ENCODE results near the gene SH3BP5L.
"Not testable (repeated sequence)": the region's sequence is repeated elsewhere in the genome, so short reads cannot be mapped to it uniquely, and the experiment has no call there.

Gene SH3BP5L

DNA sequence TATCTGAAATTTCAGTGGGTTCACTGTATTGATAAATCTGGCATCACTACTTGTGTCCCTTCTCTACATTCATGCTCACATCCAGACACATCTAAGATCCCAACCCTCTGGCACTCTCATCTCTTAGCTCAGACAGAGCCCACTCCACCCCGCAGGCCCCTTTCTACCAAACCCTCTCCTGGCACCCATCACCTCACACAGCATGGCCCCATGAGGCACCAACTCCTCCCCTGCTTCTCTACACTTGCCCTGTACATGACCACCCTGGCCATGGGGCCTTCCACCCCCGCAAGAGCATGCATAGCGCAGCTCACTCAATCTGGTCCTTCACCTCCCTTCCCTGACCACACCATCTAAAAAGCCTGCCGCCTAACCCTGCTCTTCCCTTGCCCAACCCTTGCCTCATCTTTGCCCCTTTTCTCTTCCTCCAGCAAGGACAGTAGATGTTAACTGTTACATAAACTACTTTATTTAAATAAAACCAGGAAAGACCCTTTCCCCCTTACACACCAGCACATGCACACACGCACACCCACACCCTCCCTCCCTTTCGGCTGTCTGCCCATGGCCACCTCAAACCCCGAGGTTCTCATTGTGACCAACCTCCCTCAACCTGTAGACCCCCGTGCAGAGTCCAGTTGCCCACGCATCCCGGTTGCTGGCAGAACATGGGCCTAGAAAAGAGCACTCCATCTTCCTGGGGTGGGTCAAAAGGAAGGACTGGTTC is 15.6 kb downstream of the SH3BP5L start:
- no peak for DNase-seq (ENCODE audit: low read depth)

DNA sequence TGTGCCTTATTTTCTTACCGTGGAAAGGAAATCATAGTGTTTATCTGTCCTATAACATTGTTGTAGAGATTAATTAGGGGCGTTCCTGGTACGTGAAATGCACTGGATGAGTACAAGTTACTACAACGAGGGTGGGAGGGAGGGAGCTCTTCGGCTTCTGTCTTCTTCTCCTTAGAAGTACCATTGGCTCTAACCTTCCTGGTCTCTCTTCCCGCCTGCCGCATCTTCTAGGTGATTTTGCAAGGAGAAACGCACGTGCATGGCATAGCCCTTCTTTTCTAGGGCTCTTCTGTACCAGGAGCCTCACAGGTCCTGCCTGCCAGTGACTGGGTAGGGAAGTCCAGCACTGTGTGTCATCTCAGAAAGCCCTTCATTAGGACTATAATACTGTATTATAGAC is 16.8 kb downstream of the SH3BP5L start:
- DNase-seq (ENCODE audit: low read depth), result no peak

DNA sequence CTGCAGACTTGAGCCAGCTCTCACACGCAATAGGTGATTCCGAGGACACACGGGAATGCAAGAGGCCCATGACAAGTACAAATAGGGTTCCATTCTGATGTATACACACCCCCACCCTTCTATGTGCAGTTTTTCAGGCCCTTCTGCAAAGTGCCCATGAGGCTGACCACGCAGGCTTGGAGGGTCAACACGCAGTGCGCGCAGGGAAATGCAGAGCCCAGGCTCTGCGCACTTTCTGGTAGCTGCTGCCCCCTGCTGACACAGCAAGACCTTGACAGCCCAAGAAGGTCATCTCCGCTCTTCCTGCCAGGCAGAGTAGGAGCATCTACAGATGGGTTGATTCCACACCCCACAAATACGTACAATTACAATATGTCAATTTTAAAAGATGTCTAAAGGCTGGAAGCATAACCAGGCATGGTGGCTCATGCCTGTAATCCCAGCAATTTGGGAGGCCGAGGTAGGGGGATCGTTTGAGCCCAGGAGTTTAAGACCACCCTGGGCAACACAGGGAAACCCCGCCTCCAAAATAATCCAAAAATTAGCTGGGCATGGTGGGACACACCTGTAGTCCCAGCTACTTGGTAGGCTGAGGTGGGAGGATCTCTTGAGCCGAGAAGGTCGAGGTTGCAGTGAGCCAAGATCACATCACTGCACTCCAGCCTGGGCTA is 18.5 kb downstream of the SH3BP5L start:
- no peak for DNase-seq (ENCODE audit: low read depth)

DNA sequence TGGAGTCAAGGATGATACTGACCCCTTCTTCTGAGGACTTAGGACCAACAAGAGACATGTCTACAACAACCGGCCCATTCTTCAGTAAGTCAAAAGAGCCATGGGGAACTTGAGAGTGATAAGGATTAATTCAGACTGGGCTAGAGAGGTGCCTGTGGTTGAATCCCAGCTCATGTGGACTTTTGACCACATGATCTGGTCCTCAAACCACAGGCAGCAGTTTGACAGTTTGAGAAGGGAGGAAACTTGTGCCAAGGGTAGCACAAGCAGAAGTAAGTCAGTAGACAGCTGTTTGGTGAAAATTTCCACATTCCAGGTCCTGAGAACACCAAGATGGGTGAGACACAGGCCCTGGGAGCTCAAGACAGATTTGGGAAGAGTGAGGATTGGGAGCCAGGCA is 19.8 kb downstream of the SH3BP5L start:
- no peak for DNase-seq (ENCODE audit: low read depth)

DNA sequence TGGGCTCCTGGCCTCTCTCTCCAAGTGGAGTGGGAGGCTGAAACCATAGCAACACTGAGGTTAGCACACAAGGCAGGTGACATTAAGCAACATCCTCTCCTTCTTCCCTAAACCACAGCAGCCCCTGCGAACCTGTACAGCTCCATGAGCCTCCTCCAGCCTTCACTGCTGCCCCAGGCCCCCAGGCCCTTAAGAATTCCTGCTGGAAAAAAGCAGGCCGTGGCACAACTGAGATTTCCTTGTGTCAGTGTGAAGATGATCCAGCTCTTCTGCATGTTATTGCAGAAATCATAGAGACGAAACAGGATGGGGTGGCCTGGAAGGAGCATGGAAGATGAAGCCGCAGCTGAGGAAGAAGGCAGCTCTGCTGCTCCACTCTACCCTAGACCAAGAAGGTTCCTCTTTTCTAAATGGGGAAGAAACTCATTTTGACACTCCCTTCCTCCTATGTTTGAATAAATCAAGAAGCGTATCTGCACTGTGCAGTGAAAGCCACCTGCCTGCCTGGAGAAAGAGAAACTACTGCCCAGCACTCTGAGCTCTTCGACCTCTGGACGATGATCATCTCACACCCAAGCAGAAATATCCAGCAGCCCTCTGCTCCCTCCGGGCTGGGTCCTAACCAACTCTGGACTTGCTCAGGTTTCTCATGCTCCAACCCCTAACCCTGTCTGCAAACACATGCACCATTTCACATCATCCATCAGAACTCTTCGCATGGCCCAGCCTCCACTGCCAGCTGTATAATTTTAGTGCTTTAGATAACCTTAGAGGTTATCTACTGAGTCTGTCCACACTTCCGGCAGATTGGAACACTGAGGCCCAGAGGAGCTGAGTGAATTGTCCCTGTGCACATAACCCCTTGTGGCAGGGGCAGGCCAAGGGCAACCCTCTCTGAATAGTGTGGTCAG is 20.7 kb downstream of the SH3BP5L start:
- DNase-seq (ENCODE audit: low read depth), result no peak

DNA sequence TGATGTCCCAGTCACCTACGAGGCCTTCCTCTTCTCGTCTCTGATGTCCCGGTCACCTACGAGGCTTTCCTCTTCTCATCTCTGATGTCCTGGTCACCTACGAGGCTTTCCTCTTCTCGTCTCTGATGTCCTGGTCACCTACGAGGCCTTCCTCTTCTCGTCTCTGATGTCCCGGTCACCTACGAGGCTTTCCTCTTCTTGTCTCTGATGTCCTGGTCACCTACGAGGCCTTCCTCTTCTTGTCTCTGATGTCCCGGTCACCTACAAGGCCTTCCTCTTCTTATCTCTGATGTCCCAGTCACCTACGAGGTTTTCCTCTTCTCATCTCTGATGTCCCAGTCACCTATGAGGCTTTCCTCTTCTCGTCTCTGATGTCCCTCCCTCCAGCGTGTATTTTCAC is 22.2 kb downstream of the SH3BP5L start:
- DNase-seq (ENCODE audit: low read depth), result not testable (repeated sequence)

DNA sequence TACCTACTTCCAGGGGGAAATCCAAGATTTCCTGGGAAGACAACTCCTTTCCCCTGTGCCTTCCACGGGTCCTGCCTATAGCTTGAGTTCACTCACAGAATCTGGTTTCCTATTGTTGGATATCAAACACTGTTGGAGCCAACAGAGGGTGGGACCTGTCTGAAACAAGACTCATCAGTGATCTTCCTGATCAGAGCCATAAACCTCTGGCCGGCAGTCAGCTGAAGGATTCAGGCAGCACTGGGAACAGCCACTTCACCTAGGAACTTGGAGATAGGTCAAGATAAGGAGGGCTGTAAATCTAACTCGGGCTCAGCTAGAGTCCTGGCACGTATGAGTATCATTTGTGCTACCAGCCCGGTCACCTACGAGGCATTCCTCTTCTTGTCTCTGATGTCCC is 23.3 kb downstream of the SH3BP5L start:
- no peak for DNase-seq (ENCODE audit: low read depth)

DNA sequence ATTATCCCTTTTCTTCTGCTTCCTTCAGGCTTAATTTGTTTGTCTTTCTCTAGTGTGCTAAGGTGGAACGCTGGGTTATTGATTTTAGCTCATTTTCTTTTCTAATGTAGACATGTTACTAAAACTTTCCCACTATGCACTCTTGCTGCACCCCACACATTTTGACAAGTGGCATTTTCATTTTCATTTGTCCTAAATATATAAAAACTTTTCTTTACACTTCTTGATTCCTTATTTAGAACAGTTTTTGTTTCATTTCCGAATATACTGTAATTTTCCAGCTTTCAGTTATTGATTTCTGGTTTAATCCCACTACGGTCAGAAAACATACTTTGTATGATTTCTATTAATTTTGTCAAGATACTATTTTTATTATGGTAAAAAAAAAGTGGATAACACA is 25.3 kb downstream of the SH3BP5L start:
- DNase-seq (ENCODE audit: low read depth), result no peak

DNA sequence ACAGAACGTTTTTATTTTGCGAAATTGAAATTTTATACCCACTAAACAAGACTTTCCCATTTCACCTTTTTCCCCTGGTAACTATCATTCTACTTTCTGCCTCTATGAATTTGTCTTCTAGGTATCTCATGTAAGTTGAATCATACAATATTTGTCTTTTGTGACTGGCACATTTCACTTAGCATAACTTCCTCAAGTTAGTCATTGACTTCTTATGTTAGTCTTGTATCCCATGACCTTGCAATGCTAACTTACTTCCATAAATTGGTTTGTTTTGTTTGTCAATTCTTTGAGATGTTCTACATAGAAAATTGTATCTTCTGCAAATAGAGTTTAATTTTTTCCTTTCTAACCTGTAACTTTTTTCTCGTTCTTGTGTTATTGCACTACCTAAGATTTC is 26.9 kb downstream of the SH3BP5L start:
- DNase-seq (ENCODE audit: low read depth), result no peak

DNA sequence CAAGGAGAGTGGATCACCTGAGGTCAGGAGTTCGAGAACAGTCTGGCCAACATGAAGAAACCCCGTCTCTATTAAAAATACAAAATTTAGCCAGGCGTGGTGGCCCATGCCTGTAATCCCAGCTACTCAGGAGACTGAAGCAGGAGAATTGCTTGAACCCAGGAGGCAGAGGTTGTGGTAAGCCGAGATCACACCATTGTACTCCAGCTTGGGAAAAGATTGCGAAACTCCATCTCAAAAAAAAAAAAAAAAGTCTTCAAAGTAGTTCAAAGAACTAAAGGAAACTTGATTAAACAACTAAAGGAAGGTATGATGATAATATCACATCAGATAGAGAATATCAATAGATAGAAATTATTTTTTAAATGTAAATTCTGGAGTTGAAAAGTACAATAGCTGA is 31.1 kb downstream of the SH3BP5L start:
- DNase-seq (ENCODE audit: low read depth), result not testable (repeated sequence)

DNA sequence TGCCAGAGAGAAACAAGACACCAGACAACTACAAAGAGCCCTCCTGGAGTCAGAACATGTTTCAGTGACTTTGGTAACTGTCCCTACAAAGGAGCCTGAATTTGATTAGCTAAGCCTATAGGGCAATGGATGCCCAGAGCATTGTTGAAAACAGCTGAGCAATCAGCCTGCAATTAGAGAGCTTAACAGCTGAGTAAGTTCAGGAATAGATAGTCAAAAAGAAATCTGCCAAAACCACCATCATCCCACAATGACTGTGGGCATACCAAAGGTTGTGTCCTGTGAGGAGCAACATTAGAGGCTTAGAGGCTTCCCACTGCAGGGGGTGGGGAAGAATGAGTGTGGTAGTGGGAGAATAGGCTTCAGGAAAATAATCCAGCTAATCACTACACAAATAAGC is 32.1 kb downstream of the SH3BP5L start:
- no peak for DNase-seq (ENCODE audit: low read depth)

DNA sequence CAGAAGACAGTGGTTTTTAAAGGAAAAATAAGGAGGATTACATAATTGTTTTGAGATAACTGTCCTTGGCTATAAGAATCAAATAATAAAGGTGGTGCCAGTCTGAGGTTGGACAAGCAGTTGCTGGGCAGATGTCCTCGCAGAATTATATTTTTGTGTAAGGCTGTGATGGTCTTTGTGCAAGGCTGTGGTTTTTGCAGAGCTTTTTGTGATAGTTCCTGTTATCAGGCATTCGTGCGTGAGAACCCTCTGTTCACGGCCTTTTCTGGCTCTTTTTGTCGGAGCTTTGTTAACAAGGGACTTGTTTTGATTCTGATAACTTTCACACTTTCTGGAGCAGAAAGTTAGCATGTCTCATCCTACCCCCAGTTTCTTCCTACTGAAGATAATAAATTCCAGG is 33.4 kb downstream of the SH3BP5L start:
- DNase-seq (ENCODE audit: low read depth), result no peak

DNA sequence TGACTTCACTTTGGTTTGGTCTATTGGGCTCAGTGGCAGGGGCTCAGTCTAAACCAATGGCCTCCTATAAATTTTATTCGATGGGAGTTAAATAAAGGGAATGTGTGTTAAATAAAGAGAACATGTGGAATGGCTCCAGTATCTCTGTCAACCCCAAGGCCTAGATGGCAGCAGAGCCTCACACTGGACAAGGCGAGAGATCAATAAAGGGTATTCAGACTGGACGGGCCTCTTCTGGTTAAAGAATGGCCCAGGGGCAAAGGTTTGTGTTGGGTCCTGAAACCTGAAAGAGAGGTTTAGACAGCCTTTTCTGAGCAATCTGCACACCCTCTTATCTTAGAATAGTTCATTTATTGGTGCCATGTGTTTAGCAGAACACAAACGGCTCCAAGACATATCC is 34.7 kb downstream of the SH3BP5L start:
- no peak for DNase-seq (ENCODE audit: low read depth)

DNA sequence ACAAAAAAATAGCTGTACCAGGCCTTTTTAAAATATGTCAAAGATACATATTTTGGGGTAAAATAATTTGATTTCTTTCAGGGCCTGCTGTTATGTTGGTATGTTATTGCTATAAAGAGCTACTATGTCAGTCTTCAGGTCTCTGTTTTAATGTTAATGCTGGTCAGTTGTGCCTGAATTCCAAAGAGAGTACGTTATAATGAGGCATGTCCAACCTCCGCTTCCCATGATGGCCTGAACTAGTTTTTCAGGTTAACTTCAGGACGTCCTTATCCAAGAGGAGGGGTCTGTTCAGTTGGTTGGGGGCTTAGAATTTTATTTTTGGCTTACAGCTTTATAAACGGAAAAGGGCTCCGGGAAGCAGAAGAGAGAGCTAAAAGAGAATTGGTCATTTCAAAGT is 35.3 kb downstream of the SH3BP5L start:
- DNase-seq (ENCODE audit: low read depth), result no peak

DNA sequence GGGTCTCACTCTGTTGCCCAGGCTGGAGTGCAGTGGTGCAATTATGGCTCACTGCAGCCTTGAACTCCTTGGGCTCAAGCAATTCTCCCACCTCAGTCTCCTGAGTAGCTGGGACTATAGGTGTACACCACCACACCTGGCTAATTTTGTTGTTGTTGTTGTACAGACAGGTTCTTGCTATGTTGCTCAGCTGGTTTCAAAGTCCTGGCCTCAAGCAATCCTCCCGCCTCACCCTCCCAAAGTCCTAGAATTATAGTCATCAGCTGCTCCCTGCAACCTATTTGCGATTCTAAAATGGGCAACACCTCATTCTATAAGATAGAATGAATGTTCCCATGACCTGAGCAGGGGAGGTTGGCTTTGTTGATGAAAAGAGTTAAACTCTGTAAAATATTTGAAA is 36.4 kb downstream of the SH3BP5L start:
- not testable (repeated sequence) for DNase-seq (ENCODE audit: low read depth)

DNA sequence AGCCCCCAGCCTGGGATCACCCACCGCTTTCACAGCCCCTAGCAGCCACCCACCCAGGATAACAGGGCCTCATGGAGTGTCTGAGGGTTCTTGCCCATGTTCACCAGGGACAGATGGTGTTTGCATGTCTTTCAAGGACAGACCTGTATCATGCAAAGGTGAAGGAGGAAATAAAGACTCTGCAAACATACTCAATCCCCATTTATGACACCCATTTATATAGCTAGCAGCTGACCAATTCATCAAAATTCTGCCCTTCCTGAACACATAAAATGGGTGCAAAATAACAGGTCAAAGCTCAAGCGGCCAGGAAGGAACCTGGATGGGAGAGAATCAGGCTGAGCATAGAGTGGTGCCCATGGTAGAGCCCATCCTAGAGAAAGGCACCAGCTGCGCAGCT is 37.4 kb downstream of the SH3BP5L start:
- DNase-seq (ENCODE audit: low read depth), result no peak

DNA sequence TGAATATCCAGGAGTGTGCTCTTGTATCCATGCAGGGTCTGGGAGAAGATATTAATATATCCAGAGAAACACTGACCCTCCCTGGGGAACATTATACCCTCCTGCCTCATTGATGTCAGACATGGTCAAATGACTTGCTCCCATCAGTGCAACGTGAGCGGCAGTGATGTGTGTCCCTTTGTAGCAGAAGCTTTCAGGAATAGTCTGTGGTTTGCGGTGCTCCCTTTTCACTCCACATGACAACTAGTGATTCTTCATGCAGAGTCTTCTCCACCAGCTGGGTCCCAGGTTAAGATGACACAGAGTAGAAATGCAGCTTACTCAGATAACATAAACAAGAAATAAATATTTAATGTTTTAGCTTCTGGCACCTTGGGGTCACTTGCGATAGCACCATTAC is 38.3 kb downstream of the SH3BP5L start:
- DNase-seq (ENCODE audit: low read depth), result no peak

DNA sequence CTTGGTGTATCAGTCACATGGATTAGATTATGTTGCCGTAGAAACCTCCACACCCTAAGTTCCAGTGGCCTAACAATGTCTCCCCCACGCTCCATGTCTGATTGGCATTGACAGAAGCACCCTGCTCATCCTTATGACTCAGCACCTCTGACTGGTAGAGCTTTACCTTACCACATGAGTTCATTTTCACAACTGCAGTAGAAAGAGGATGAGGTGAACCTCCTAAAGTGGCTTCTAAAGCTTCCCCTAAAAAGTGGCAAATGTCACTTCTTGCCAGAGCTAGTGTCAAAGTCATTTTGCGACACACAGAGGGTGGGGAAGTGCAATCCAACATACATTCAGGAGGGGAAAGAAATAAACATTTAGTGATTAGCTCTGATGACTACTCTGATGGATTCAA is 39.6 kb downstream of the SH3BP5L start:
- DNase-seq (ENCODE audit: low read depth), result no peak

DNA sequence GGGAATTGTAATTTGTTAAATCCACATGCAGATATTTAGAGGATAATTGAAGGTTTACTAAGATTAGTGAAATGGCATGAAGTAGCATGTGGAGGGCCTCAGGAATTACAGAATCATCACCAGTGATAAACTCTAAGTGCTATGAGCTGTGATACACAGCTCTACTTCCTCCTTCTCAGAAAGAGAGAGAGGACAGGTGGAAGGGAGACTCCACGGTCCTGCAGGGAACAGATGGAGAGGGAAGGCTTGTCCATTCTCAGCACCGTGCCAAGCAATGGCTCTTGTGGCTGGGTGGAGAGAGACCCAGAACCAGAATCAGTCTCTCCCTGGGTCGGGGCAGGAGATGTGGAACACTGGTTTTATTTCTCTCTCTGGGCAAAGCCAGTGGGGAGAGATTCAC is 42.3 kb downstream of the SH3BP5L start:
- DNase-seq (ENCODE audit: low read depth), result no peak

DNA sequence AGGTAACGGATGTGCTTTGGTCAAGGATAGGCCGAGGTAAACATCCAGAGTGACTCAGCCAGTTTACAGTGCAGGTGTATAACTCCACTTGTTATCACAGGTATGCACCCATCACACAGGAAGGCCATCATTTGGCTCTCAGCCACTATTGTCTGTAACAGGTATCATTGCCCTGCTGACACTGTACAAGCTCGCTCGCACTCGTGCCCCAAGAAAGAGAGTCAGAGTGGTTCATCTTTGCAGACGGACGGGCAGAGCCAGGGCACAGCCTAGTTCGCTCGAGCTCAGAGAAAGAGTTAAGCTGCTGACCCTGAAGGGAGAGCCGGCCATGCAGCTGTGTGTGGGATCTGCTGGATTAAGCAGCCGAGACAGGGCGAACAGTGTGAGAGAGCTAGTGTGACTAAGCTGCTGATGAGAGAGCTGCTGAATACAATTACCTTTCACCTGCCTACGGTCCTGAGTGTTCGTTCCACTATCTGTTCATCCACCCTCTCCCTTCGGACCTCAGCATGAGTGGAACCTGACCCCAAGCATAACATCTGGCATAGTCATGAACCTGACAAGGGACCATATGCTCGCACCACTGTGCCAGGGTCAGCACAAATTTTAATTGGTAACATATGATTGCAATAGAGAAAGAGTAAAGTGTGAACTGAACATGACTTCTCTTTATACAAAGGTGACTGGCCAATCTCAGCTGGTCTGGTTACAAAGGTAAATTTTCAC is 43.1 kb downstream of the SH3BP5L start:
- no peak for DNase-seq (ENCODE audit: low read depth)

DNA sequence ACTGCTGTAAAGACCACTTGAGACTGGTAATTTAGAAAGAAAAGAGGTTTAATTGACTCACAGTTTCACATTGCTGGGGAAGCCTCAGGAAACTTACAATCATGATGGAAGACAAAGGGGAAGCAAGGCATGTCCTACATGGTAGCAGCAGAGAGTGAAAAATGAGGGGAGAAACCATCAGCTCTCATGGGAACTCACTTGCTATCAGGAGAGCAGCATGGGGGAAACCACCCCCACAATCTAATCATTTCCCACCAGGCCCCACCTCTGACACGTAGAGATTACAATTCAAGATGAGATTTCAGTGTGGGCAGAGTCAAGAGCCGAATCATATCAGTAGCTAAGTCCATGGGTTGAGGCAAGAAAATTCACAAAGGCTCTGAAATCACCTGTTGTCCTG is 46.4 kb downstream of the SH3BP5L start:
- DNase-seq (ENCODE audit: low read depth), result no peak

DNA sequence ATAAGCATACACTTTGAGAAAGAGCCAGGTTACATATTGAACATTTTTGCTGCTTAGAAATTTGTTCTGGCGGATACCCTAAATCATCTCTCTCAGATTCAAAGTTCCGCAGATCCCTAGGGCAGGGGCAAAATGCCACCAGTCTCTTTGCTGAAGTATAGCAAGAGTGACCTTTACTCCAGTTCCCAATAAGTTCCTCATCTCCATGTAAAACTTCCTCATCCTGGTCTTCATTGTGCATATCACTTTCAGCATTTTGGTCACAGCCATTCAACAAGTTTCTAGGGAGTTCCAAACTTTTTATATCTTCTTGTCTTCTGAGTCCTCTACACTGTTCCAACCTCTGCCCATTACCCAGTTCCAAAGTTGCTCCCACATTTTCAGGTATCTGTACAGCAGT is 46.8 kb downstream of the SH3BP5L start:
- DNase-seq (ENCODE audit: low read depth), result no peak
